ENCODE measurements around the gene CEACAM19.
A peak's percentile ranks its signal among the peaks of the same experiment; 100 is the strongest.
"Not testable (repeated sequence)": the region's sequence is repeated elsewhere in the genome, so short reads cannot be mapped to it uniquely, and the experiment has no call there.

Gene CEACAM19

DNA sequence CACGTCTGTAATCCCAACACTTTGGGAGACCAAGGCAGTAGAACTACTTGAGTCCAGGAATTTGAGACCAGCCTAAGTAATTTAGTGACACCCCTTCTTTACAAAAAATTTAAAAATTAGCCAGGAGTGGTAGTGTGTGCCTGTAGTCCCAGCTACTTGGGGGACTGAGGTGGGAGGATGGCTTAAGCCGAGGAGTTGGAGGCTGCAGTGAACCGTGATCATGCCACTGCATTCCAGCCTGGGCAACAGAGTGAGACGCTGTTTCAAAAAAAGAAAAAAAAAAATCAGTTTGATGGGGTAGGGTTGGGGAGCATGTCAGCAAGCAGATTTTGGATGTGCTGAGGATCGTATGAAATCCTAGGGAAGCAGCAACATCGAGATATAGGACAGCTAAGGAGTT lies 4.2 kb downstream of the CEACAM19 start:
- DNase-seq (ENCODE audit: low spot score): no peak

- DNase-seq (ENCODE audit: low spot score): no peak
Observed at GRCh38 chr19:44677019-44677811, 5.9 kb downstream of the CEACAM19 start.

DNA sequence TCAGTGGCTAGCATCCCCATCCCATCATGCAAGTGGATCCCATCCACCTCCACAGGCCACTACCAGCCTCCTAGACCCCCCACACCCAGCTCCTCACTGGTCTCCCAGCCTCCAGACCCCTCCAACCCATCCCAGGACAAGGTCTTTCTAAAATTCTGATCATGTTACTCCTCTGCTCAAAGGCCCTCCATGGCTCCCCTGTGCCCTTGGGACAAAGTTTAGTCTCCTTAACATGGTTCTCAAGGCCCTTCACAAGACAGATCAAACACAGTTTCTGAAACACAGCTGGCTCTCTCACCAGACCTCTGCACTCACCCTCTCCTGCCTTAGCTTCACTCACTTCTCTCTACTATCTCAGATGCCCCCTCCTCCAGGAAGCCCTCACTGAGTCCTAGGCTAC lies 9.3 kb downstream of the CEACAM19 start:
- DNase-seq (ENCODE audit: low spot score): no peak

DNA sequence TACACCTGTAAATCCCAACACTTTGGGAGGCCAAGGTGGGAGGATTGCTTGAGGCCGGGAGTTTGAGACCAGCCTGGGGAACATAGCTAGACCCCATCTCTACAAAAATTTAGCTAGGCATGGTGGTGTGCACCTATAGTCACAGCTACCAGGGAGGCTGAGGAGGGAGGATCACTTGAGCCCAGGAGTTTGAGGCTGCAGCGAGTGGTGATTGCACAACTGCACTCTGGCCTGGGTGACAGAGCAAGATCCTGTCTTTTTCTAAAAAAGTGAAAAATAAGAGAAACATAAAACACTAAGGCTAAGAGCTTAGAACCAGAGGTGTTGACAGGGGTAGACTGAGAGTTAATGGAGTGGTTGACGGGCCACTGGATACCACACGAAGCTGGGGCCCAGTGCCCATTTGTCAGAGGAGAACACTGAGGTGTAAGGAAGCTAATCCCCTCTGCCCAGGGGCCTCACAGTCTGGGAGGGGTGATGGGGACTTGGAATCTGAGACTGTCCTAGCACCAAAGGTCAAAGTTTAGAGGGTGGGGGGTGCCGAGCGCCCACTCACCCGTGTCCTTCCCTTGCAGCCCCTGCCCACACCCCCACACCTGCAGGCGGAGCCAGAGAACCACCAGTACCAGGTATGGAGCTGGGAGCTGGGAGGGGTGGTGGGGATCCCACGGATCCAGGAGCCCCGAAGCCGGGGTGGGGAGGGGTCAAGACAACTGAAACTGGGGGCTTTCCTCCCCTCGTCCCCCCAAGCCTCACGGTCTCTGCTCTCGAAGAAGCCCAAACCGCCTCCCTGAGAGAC lies 10.9 kb downstream of the CEACAM19 start:
- no peak for DNase-seq (ENCODE audit: low spot score)

DNA sequence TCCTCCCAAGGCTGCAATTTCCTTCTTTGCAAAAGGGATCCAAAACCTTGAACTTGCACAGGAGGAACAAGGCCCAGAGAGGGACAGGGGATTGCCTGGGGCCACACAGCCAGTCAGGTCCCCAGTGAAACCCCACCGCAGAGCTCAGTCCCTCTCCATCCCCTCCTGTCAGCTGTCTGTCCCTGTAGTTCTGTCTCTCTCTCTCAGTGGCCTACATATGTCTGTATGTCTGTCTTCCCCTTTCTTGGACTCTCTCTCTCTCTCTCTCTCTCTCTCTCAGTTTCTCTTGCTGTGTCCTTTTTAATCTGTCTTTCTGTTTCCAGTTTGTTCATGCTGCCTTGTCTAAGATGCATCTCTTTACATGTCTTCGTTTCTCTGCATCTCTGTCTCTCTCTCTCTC lies 11.5 kb downstream of the CEACAM19 start:
- DNase-seq (ENCODE audit: low spot score): no peak

GRCh38 chr19:44683434-44684210 lies 12.3 kb downstream of the CEACAM19 start:
- no peak for DNase-seq (ENCODE audit: low spot score)

DNA sequence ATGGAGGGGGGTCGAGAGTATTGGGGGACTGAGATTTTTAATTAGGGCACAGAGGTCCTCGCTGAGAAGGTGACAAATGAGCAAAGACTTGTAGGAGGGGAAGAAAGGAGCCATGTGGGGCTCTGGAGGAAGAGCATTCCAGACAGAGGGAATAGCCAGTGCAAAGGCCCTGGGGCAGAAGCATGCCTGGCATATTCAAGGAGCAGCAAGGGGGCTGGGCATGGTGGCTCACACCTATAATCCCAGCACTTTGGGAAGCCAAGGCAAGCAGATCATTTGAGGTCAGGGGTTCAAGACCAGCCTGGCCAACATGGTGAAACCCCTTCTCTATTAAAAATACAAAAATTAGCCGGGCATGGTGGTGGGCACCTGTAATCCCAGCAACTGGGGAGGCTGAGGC lies 13.1 kb downstream of the CEACAM19 start:
- not testable (repeated sequence) for DNase-seq (ENCODE audit: low spot score)

- DNase-seq (ENCODE audit: low spot score): no peak
Observed at GRCh38 chr19:44684892-44685863, 13.9 kb downstream of the CEACAM19 start.

DNA sequence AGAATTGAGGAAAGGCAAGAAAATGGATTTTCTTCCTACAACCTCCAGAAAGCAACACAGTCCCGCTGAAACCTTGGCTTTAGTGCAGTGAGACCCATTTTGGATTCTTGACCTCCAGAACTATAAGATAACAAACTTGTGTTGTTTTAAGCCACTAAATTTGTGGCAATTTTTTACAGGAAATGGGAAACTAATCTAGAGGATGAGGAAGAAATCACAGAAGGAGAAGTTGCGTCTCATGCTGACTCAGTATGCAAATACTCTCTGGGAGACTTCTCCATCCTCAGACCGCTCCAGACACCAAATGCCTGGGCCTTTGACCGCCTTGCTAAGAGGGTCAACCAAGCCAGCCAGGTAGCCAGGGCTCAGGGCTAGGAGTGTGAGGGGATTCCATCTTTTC lies 14.6 kb downstream of the CEACAM19 start:
- peak; percentile 3 for DNase-seq (ENCODE audit: low spot score)

DNA sequence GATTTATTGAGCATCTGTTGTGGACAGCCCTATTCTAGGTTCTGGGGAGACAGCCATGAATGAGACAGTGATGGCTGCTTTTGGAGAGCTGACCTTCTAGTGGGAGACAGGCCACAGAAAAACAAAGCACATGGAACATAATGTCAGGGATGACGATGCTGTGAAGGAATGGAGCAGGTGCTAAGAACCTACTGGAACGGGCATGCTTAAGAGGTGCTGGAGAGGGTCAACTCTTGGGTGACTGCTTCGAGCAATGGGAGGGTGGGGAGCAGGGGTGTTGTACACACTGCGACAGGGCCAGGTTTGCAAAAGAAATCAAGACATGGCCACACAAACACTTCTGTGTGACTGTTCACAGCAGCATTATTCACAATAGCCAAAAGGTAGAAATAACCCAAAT lies 15.6 kb downstream of the CEACAM19 start:
- no peak for DNase-seq (ENCODE audit: low spot score)

GRCh38 chr19:44687888-44688287 lies 16.6 kb downstream of the CEACAM19 start:
- DNase-seq (ENCODE audit: low spot score): no peak

- DNase-seq (ENCODE audit: low spot score): peak; percentile 31
Observed at GRCh38 chr19:44689290-44690130, 18.2 kb downstream of the CEACAM19 start.

DNA sequence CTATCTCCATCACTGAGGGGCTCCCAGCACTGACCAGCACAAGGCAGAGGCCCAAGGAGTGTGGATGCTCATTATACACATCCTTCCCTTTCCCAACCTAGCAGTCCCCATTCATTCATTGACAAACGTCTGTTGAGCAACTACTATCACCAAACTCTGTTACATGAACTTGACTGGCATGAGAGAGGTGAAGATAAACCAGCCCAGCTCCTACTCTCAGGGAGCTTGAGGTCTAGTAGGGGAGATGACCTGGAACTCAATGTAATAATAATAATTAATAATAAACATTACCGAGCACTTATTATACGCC lies 18.8 kb downstream of the CEACAM19 start:
- no peak for DNase-seq (ENCODE audit: low spot score)

GRCh38 chr19:44692379-44692721 lies 21.1 kb downstream of the CEACAM19 start:
- DNase-seq (ENCODE audit: low spot score): no peak

DNA sequence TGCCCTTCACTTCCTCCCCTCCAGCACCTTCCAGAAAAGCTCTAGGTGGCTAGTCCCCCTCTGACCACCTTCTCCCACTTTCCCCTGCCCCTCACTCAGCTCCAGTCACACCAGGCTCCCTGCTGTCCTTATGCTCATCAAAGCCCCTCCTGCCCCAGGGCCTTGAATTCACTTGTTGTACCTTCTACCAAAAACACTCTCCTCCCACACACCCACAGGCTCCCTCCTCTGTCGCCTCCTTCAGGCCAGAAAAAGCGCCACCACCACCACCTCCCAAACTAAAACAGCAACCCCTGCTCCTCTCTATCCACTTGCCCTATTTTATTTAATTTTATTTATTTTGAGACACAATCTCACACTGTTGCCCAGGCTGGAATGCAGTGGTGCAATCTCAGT lies 22.9 kb downstream of the CEACAM19 start:
- DNase-seq (ENCODE audit: low spot score): no peak

GRCh38 chr19:44696939-44697669 lies 25.8 kb downstream of the CEACAM19 start:
- DNase-seq (ENCODE audit: low spot score): no peak

- DNase-seq (ENCODE audit: low spot score): no peak
Observed at GRCh38 chr19:44697670-44698034, 26.4 kb downstream of the CEACAM19 start.

DNA sequence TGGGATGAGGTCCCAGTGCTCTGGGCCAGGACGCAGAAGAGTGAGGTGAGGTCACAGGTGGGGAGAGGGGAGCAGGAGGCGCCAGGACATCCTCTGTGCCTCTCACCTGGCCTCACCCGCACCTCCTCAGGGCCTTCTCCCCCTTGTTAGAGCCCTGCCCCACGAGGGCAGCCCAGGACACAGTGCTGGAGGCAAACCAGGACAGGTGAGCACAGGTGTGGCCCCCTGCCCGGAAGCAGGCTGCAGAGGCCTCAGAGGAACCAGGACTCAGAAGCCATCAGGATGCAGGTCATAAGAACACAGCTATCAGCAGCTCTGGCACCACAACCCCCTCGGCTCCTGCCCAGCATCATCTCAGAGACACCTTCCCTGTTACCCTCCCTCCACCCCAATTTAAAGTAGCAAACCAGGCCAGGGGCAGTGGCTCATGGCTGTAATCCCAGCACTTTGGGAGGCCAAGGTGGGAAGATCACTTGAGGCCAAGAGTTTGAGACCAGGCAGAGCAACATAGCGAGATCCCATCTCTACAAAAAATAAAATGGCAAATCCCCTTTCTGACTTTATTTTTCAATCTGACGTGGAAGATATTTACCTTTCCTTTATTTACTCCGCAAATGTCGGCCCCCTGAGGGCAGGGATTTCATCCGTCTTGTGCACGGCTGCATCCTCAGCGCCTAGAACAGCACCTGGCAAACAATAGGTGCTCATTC lies 27.4 kb downstream of the CEACAM19 start, which contains the start of gene CEACAM16:
TSS of gene CEACAM16 (plus strand) at position 660 of the 710 bp plus-strand sequence. CDS start 2,306 bp downstream, outside the sequence.
- DNase-seq (ENCODE audit: low spot score): no peak

- no peak for DNase-seq (ENCODE audit: low spot score)
Observed at GRCh38 chr19:44700547-44700946, 29.3 kb downstream of the CEACAM19 start.
